ENCODE results near the gene CES2.
A peak's percentile ranks its signal among the peaks of the same experiment; 100 is the strongest.
"Not testable (repeated sequence)": the region's sequence is repeated elsewhere in the genome, so short reads cannot be mapped to it uniquely, and the experiment has no call there.

Gene CES2

DNA sequence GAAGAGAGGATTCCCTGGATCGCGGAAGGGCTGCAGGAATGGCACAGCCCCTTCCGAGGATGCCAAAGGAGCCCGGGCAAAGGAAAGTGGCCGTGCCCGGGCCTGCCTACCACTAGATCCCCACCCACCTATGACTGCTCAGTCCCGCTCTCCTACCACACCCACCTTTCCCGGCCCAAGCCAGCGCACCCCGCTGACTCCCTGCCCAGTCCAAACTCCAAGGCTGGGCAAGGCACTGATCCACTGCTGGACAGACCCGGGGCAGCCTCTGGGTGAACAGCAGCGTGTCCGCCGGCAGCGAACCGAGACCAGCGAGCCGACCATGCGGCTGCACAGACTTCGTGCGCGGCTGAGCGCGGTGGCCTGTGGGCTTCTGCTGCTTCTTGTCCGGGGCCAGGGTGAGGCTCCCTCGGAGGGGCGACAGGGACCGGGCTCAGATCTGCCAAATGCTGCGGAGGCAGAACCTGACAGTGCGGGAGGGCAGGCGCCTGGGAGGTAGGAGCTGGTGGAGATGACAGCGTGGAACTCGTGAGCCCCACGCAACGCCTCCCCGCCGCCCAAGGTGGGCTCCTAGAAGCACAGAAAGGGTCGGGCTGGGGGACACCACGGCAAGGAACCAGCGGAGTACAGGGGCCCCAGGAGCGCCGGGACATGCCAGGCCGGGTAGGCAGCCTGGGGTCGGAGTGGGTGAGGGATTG, at the start of gene CES2:
TSS of gene CES2 (plus strand) at position 203 of the 698 bp plus-strand sequence. CDS start at position 323, 120 bp downstream.
- peak; percentile 76 for DNase-seq (ENCODE audit: low spot score)

GRCh38 chr16:66886321-66886720, 49.0 kb upstream of the CES2 start:
- DNase-seq (ENCODE audit: low spot score): no peak

GRCh38 chr16:66886914-66887313, 48.4 kb upstream of the CES2 start:
- no peak for DNase-seq (ENCODE audit: low spot score)

- no peak for DNase-seq (ENCODE audit: low spot score)
Measured at GRCh38 chr16:66888647-66889615, 46.4 kb upstream of the CES2 start.

DNA sequence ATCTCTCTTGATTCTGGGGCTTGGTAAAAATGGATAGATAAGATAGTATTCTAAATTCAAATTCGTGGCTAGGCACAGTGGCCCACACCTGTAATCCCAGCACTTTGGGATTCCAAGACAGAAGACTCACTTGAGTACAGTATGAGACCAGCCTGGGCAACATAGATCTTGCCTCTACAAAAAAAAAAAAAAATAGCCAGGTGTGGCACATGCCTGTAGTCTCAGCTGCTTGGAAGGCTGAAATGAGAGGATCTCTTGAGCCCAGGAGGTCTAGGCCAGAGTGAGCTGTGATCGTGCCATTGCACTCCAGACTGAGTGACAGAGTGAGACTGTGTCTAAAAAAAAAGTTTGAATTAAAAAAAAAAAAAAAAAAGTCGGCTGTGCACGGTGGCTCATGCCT, 45.7 kb upstream of the CES2 start:
- no peak for DNase-seq (ENCODE audit: low spot score)

DNA sequence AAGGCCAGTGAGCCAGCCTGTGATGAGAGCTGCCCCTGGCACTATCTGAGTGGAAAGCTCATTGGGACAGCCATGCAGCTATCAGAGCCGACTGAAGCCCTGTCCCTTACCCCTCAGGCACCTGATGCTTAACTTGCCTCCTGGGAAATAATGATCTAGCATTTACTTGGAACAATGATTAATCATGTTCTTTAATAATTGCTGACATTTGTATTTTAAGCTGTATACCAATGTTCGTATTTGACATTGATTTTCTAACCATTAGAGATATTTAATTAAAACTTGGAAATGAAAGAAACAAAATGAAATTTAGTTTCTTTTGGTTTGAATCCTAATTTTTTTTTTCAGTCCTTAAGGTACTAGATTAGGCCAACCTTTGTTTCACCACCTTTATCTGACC, 44.5 kb upstream of the CES2 start:
- no peak for DNase-seq (ENCODE audit: low spot score)

- DNase-seq (ENCODE audit: low spot score): no peak
Measured at GRCh38 chr16:66891360-66891759, 44.0 kb upstream of the CES2 start.

GRCh38 chr16:66891797-66892196, 43.5 kb upstream of the CES2 start:
- no peak for DNase-seq (ENCODE audit: low spot score)

- no peak for DNase-seq (ENCODE audit: low spot score)
Measured at GRCh38 chr16:66894055-66894454, 41.3 kb upstream of the CES2 start.

GRCh38 chr16:66894948-66895688, 40.2 kb upstream of the CES2 start:
- DNase-seq (ENCODE audit: low spot score): peak; percentile 70

DNA sequence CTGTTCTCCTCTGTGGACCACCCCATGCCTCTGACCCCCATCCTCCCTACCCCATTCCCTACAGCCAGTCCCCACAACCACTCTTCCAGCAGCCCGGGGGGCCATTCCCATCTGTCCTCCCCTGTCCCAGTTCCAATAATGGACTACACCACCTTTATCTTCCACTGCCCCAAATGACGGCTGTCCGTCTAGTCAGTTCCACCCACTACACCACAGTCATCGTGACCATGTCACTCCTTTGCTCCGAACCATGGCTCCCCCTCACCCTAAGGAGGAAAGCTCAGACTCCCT, 39.7 kb upstream of the CES2 start:
- DNase-seq (ENCODE audit: low spot score): no peak

DNA sequence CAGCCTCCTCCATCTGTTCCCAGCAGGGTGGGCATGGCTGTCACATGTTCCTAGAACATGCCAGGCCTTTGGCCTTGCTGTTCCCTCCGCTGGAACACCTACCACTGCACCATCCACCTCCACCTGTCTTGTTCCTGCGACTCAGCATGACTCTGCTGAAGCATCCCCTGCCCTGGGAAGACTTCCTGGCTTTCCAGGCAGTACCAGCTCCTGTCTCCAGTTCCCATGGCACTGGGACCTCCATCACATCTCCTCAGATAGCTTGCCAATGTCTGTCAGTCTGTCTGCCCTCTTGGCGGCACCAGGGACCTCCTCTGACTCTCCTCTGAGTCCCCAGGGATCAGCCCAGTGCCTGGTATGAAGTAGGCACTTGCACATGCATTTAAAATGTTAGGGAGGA, 39.3 kb upstream of the CES2 start:
- no peak for DNase-seq (ENCODE audit: low spot score)

- not testable (repeated sequence) for DNase-seq (ENCODE audit: low spot score)
Measured at GRCh38 chr16:66896682-66897081, 38.6 kb upstream of the CES2 start.

DNA sequence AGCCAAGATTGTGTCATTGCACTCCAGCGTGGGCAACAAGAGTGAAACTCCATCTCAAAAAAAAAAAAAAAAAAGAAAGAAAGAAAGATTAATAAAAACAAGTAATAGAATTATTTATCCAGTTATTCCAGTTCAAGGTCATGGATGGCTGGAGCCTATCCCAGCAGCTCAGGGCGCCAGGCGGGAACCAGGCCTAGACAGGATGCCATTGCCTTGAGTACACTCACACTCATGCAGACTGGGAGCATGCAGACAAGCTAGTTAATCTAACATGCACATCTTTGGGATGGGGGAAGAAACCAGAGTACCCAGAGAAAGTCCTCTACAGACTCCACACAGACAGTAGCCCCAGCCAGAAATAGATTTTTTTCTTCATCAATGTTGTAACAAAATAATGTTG, 37.1 kb upstream of the CES2 start:
- DNase-seq (ENCODE audit: low spot score): no peak

DNA sequence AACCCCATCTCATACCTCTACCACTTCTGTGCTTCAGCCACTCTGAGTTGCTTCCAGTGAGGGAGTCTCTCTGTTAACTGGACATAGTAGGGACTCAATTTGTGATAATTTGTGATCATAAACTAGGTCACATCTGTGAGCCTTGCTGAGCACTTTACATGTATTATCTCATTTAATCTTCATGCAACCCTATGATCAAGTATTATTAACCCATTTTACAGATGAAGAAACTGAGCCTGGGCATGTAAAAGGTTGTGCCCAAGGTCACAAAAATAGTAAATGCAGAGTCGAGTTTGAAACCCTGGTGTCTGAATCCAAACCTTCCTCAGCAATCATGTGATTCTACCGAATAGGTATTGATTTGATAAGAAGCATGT, 36.4 kb upstream of the CES2 start:
- no peak for DNase-seq (ENCODE audit: low spot score)

DNA sequence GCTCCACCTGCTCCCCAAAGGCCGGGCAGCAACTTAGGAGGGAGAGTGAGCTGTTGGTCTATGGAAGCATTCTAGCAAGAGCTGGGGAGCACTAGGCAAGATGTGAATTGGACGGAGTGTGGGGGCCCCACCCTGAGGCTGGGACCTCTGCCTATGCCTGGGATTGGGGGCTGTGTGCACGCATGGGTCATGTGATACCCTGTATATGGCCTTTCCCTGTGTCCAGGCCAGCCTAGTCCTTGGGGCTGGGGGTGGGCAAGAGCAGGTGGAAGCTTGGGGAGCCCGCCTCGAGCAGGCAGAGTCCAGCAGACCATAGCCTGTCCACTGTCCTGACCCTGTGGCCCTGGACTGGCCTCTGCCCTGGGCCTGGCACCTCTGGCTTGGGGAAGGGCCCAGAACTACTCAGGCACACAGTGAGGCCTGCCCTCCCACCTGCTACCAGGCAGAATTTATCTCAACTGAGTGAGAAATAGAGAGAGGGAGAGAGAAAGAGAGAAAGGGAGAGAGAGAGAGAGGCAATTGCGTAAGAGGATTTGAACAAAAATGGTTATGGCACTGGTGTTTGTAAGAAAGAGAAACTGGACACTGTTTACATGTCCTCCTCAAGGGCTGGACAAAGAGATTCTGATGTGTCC, 35.9 kb upstream of the CES2 start:
- no peak for DNase-seq (ENCODE audit: low spot score)

- DNase-seq (ENCODE audit: low spot score): peak; percentile 59
Measured at GRCh38 chr16:66899945-66900710, 35.2 kb upstream of the CES2 start.

DNA sequence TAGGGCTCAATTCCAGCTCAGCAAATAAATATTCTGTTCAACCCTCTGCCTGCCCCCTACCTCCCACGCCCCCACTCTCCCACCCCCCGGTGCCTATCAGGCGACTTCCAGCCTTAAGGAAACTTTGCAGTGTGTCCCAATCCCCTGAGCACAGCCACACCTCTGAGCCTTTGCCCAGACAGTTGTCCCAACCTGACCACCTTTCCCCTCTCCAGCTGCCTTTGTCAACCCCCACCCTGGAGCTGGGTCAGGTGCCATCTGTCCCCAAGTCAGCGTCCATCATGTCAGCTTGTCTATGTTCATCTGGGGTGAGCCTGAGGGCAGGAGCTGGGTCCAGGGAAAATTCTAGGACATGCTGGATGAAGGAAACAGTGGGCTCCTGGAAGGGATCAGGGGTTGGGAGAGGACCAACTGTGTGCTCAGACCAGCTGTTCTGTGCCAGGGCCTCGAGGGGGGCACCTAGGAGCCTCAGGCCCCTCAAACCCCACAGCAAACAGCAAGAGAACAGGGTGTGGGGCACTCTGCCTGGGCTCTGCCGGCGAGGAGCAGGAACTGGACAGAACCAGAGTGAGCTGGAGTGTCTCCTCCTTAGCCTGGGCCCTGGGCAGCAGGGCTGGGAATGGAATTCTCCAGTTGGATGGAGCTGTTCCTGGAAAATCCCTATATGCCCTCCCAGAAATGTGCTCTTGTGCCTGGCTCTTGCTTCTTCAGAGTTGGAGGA, 34.4 kb upstream of the CES2 start:
- no peak for DNase-seq (ENCODE audit: low spot score)

DNA sequence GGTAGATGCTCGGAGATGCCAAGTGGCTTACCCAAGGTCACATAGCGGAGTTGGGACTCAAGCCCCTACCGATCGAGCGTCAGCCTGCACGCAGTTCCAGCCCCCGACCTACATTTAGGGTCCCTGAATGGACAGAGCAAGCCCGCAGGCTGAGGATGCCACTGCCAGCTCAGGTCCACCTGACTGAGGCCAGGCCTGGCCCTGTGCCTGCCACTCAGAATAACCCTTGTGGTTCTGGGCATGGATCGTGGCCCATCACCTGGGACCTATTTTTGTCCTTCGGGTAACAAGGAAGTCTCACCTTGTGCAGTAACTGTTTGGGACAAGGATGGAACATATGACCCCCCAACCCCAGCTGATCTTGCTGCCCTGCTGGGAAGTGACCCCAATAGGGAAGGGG, 33.7 kb upstream of the CES2 start:
- no peak for DNase-seq (ENCODE audit: low spot score)

- DNase-seq (ENCODE audit: low spot score): no peak
Measured at GRCh38 chr16:66902648-66903543, 32.4 kb upstream of the CES2 start.
